ENCODE measurements around the gene DPRX.
"Not testable (repeated sequence)": the region's sequence is repeated elsewhere in the genome, so short reads cannot be mapped to it uniquely, and the experiment has no call there.

The DPRX gene

DNA sequence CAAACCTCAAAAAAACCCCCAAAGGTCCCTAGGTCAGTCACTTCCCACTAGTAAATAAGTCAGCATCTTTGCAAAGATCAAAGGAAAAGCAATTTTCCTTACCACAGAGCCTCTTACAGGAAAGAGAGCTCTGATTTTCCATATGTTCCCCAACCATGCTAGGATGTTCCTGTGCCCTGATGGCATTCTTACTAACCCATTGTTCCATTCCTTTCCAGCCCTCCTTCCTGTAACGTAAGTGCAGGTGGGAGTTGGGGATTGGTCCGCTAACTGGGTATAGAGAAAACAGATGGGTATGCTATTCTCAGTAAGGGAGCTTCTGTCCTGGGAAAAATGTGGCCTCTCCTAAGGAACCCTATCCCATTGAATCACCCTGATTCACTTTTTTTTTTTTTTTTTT, 14.3 kb downstream of the DPRX start:
- no peak for DNase-seq (ENCODE audit: low read depth in 3 of 3)

DNA sequence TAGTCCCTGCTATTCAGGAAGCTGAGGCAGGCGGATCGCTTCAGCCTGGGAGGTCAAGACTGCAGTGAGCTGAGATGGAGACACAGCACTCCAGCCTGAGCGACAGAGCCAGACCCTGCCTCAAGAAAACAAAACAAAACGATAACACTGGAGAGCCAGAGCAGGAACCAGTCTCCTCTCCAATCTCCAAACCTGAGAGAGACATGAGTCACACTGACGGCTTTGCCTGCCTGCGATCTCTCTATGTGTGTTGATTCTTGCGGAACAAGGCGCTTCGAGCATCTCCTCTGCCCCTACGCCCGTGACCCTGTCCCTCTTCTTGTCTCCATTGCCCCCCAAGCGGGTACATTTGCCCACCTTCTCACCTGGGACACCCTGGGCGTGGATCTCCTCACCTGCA, 15.6 kb downstream of the DPRX start:
- no peak for DNase-seq (ENCODE audit: low read depth in 3 of 3)

DNA sequence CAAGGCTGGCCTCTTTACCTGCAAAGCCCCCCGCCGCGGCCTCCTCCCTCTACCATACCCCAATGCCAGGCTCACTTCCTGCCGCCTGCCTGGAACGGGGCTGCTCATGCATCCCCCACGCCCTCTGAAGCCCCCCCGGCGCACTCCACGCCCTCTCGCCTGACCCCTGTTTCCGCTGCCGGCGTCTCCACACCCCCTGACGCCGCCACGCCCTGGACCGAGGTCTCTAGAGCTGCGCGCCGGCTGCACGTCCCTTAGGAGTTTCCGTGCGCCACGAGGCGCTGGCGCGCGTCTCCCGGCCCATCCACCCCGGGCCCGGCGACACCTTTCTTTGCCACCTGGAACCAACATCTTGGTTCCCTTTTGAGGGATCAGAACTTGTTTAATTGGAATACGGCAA, 16.0 kb downstream of the DPRX start:
- DNase-seq (ENCODE audit: low read depth in 3 of 3) = no peak

DNA sequence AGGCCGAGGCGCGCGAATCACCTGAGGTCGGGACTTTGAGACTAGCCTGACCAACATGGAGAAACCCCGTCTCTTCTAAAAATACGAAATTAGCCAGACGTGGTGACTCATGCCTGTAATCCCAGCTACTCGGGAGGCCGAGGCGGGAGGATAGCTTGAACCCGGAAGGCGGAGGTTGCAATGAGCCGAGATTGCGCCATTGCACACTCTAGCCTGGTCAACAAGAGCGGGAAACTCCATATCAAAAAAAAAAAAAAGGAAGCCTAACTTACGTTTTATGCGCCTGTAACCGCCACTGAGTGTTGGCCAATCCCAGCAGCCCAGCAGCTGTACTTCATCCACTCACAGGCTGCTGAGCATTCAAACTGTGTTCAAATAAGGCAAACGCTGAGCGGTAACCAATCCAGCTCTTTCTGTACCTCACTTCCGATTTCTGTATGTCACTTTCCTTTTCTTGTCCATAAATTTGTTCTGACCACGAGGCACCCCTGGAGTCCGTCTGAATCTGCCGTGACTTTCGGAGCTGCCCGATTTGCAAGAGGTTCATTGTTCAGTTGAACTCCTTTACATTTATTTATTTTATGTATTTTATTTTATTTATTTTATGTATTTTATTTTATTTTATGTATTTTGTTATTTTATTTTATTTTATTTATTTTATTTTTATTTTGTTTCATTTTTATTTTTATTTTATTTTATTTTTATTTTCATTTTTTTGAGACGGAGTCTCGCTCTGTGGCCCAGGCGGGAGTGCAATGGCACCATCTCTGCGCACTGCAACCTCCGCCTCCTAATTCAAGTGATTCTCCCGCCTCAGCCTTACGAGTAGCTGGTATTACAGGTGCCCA, 18.2 kb downstream of the DPRX start:
- no peak for DNase-seq (ENCODE audit: low read depth in 3 of 3)

DNA sequence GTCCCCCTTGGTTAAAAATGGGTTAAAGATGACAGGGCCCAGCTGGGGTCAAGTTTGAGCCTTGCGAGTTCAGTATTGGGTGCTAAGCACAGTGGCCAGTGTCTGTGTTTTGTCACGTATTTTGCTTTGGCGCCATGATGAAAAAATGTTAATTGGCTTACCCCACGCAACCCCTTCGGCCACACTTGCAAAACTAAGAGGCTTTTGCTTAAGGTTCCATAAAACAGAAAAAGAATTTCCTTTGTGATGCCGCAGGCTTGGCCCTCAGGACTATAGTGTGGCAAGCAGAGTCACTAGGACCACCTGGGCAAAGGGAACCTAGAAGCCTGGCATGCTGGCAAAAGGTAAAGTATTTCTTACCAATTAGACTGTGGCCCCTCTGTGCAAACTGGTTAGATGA, 20.7 kb downstream of the DPRX start:
- no peak for DNase-seq (ENCODE audit: low read depth in 3 of 3)

DNA sequence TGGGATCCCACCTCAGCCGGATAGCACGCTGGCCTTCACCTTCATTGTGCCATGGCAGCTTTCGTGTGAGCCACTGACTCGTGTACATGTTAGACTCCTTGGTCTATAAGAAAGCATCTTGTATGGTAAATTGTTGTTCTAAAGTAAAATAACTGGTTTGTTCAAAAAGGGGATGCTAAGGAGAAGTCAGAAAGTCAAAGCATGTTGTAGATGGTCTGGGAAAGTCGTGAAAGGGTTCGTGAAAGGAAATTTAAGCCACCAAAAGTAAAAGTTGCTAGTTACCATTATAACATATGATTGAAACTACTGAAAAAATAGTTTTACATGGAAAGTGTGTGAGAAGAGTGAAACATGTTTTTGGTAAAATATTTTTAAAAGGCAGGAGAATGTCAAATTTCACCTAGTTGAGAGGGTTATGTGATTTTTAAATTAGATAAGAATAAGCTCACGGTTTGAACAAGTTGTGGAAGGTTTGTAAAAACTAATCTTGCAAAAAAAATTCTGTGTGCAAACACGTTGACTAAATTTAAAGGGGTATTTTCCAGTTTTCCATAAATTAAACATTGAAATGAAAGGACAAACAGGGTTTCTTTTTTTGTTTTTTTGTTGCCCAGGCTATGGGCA, 23.4 kb downstream of the DPRX start:
- no peak for DNase-seq (ENCODE audit: low read depth in 3 of 3)

DNA sequence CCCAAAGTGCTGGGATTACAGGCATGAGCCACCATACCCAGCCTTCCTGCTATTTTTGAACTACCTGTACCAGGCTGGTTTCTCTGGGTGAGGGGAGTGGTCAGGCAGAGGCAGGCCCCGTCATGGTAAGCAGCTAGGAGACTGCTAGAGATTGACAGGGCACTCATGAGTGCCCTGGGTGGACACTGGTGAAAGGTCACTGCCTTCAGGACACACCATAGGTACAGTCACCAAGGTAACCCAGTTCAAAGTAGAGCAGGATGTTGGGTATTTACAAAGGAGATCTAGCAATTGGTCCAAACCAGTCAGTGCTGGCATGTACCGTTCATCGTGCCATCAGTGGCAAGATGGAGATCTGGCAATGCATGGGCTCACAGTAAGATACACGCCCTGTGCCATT, 25.5 kb downstream of the DPRX start:
- no peak for DNase-seq (ENCODE audit: low read depth in 3 of 3)

DNA sequence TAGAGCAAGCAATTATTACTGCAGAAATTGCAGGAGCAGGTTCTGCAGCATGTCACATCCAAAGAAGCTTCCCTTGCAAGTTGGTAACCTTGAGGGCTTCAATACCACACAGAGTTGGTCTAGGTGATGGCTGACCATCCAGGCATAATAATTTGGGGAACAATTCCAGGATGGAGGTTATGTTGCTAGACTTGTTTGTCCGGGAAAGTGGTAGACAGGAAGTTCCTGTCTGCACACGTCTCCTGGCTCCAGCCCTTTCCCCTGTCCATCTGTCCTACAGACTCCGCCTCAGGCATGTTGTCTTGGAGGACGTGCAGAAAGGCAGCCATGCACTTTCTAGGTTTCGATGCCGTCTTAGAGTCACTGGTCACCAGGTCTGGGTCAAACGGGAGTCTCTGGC, 26.0 kb downstream of the DPRX start:
- no peak for DNase-seq (ENCODE audit: low read depth in 3 of 3)

DNA sequence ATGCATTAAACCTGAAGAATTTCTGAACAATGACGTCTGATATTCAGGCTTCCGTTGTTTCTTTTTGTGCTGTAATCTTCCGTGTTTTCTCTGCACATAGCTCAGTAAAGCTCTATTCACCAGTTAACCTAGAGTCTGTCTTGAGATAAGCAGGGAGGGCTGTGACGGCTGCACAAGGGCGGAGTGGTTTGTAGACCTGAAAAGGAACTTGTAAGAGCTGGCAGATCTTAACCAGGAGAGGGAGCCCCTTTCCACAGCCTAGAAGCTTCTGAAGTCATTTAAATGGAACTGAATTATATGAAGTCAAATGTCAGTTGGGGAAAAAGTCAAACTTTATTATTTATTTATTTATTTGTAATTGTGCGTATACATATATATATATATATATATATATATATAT, 27.5 kb downstream of the DPRX start:
- no peak for DNase-seq (ENCODE audit: low read depth in 3 of 3)

DNA sequence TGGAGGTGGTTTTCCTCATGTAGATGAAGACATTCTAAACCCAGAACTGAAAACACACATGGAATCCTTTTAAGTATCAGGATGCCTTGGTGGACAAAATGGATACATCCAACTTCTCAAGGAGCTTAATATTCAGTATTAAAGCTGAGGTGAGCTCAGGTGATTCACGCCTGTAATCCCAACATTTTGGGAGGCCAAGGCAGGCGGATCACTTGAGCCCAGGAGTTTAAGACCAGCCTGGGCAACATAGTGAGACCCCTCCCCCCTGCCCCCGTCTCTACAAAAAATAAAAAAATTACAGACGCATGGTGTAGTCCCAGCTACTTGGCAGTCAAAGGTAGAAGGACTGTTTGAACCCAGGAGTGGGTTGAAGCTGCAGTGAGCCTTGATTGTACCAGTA, 28.8 kb downstream of the DPRX start:
- no peak for DNase-seq (ENCODE audit: low read depth in 3 of 3)

DNA sequence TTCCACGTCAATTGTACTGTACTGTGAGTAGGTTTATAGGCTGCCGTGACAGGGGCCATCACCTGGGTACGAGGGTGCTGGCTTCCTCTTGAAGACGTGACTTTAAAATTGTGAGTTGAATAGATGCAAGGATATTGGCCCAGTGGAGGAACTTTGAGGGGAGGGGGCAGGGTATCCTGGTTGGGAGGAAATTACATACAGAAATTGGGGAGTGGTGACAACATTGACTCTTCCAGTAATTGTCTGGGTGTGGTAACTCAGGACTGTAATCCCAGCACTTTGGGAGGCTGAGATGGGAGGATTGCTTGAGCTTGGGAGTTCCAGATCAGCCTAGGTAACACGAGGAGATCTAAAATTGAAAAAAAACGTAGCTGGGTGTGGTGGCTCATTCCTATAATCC, 30.4 kb downstream of the DPRX start:
- DNase-seq (ENCODE audit: low read depth in 3 of 3) = no peak

DNA sequence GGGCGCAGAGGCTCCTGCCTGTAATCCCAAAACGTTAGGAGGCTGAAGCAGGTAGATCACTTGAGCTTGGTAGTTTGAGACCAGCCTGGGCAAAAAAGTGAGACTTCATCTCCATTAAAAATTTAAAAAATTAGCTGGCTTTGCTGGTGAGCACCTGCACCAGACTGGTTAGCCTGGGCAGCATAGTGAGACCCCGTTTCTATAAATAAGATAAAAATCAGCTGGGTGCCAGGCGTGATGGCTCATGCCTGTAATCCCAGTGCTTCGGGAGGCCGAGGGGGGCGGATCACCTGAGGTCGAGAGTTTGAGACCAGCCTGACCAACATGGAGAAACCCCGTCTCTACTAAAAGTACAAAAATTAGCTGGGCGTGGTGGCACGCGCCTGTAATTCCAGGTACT, 32.4 kb downstream of the DPRX start:
- DNase-seq (ENCODE audit: low read depth in 3 of 3) = no peak

DNA sequence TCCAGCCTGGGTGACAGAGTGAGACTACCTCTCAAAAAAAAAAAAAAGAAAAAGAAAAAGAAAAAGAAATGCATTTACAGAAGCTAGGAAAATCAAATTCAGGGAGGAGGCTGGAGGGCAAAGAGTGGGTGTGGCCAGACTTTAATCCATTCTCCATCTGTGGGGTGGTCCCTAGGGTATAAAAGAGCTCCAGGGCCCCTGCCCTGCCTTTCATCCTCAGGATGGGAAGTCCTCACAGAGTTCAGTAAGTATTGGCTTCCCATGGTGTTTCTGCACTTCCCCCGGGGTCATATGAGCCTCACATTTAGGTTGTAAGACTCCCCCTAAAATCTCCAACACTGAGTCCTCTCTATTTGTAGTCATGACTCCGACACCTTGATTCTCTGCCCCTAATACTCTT, 33.0 kb downstream of the DPRX start:
- DNase-seq (ENCODE audit: low read depth in 3 of 3) = no peak

DNA sequence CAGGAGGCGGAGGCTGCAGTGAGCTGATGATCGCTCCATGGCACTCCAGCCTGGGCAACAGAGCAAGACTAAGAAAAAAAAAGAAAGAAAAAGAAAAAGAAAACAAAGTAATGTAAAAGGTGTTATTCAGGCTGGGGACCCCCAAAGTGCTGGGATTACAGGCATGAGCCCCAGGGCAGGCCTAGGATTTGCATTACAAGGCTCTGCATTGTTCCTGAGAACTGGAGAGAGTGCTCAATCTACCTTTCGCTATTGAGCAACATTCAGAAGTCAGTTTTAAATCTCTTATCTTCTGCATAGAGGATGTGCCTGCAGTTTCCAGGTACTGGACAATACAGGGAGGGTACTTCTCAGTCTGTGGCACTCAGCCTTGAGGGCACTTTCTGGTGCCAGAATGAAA, 34.5 kb downstream of the DPRX start:
- not testable (repeated sequence) for DNase-seq (ENCODE audit: low read depth in 3 of 3)

DNA sequence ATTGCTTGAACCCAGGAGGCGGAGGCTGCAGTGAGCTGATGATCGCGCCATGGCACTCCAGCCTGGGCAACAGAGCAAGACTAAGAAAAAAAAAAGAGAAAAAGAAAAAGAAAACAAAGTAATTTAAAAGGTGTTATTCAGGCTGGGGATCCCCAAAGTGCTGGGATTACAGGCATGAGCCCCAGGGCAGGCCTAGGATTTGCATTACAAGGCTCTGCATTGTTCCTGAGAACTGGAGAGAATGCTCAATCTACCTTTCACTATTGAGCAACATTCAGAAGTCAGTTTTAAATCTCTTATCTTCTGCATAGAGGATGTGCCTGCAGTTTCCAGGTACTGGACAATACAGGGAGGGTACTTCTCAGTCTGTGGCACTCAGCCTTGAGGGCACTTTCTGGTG, 37.0 kb downstream of the DPRX start:
- not testable (repeated sequence) for DNase-seq (ENCODE audit: low read depth in 3 of 3)

DNA sequence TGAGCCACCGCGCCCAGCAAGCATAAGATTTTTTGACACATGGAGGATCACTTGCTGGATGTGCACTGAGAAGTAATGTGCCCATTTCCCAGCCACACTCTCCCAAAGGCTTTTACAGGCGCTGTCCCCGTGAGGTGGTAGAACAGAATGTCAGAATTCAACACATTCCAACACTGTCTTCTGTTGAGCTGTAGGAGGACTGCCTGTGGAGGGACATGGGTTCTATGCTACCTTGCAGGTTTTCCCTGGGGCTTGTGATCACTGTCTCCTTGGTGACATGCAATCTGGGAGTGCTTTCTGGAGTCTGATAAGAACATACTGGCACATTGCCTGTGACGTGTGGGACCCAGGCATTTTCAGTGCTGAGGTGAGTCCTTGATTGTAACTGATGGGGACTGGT, 38.5 kb downstream of the DPRX start:
- DNase-seq (ENCODE audit: low read depth in 3 of 3) = no peak

DNA sequence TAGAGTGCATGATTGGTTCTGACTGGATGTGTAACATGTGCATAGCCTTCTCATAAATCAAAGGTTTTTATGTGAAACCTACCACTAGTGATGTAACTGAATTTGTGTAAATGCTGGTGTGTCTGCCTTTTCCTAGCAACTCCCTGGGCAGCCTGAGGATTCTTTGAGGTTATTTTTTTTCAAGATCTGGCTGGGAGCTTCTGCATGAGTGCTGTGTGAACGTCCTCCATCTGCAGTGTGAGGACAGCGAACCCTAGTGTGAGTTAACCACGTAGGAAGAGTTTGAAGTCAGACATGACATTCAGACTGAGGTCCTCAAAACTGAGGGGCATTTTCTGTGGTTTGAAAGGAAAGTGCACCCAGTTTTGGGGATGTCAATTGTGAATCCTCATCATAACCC, 39.9 kb downstream of the DPRX start:
- no peak for DNase-seq (ENCODE audit: low read depth in 3 of 3)
